ENCODE results near the gene ZNF778.
"Not testable (repeated sequence)": the region's sequence is repeated elsewhere in the genome, so short reads cannot be mapped to it uniquely, and the experiment has no call there.

ZNF778 gene

GRCh38 chr16:89266521-89267134 is 49.1 kb downstream of the ZNF778 start:
- no peak for TF ChIP-seq CTCF (IDR thresholded peaks at IDR 0.05; ENCODE audit: extremely low read depth, missing control alignments)
- DNase-seq (ENCODE audit: low spot score) = no peak

GRCh38 chr16:89267746-89268145 is 50.2 kb downstream of the ZNF778 start:
- not testable (repeated sequence) for DNase-seq (ENCODE audit: low spot score)

- no peak for DNase-seq (ENCODE audit: low spot score)
- TF ChIP-seq CTCF (IDR thresholded peaks at IDR 0.05; ENCODE audit: extremely low read depth, missing control alignments) = no peak
These were observed 51.1 kb downstream of the ZNF778 start for GRCh38 chr16:89268585-89268984.

- no peak for DNase-seq (ENCODE audit: low spot score)
These were observed 51.7 kb downstream of the ZNF778 start for GRCh38 chr16:89268987-89269735.

GRCh38 chr16:89269805-89270665 is 52.5 kb downstream of the ZNF778 start:
- DNase-seq (ENCODE audit: low spot score) = no peak
- no peak for TF ChIP-seq CTCF (IDR thresholded peaks at IDR 0.05; ENCODE audit: extremely low read depth, missing control alignments)

More at GRCh38 chr16:89268987-89269735, 51.7 kb downstream of the ZNF778 start:
- no peak for TF ChIP-seq CTCF (IDR thresholded peaks at IDR 0.05; ENCODE audit: extremely low read depth, missing control alignments)

GRCh38 chr16:89270666-89271345 is 53.3 kb downstream of the ZNF778 start:
- no peak for DNase-seq (ENCODE audit: low spot score)
- TF ChIP-seq CTCF (IDR thresholded peaks at IDR 0.05; ENCODE audit: extremely low read depth, missing control alignments) = no peak

GRCh38 chr16:89272631-89273030 is 55.1 kb downstream of the ZNF778 start:
- no peak for DNase-seq (ENCODE audit: low spot score)
- no peak for TF ChIP-seq CTCF (IDR thresholded peaks at IDR 0.05; ENCODE audit: extremely low read depth, missing control alignments)

Measured in GM20000 (cell line).